Heart left ventricle (tissue), 16 donors: ENCODE data around the gene REPS2. TPM values are rescaled to one million over a fixed set of nuclear protein-coding genes. Genes with fewer than 3 reads are reported as not detected.

Experiments
- ATAC-seq, 4 donors: fragments of 200-7000 bp; cut with Tn5 transposase; one replicate each; pipeline ENCODE4 v1.9.1; 2020 to 2022; ENCODE audit warnings: moderate library complexity in 4 of 4, mild to moderate bottlenecking in 3 of 4, moderate number of reproducible peaks in 1 of 4
- DNase-seq, 5 donors: peaks; one replicate each; pipeline ENCODE4 v3.0.0-alpha.2; 2020
- H3K27ac ChIP-seq, 12 donors: fragments of 200-600 bp; sonication (generic) in 4 of 12; one replicate each; pipeline versions ENCODE4 v1.5.0 to v1.8.0; 2016 to 2022; ENCODE audit warnings: mild to moderate bottlenecking in 2 of 12
- H3K27me3 ChIP-seq, 9 donors: fragments of 200-600 bp; sonication (generic) in 2 of 9; one replicate each; pipeline versions ENCODE4 v1.5.1 to v1.8.0; 2016 to 2022; ENCODE audit warnings: mild to moderate bottlenecking in 3 of 9
- H3K36me3 ChIP-seq, 9 donors: fragments of 200-600 bp; sonication (generic) in 2 of 9; one replicate each; pipeline versions ENCODE4 v1.5.0 to v1.8.0; 2018 to 2022; ENCODE audit warnings: mild to moderate bottlenecking in 2 of 9
- H3K4me1 ChIP-seq, 12 donors: fragments of 200-600 bp; sonication (generic) in 4 of 12; one replicate each; pipeline versions ENCODE4 v1.5.0 to v1.8.0; 2016 to 2022; ENCODE audit warnings: mild to moderate bottlenecking in 3 of 12
- H3K4me3 ChIP-seq, 12 donors: fragments of 200-600 bp; sonication (generic) in 4 of 12; one replicate each; pipeline versions ENCODE4 v1.5.0 to v1.8.0; 2017 to 2022; ENCODE audit warnings: mild to moderate bottlenecking in 9 of 12, moderate library complexity in 4 of 12
- H3K9me3 ChIP-seq, 12 donors: fragments of 200-600 bp; sonication (generic) in 4 of 12; one replicate each; pipeline versions ENCODE4 v1.5.0 to v1.8.0; 2016 to 2022; ENCODE audit warnings: mild to moderate bottlenecking in 1 of 12
- POLR2A ChIP-seq, 2 donors: fragments of 450-650 bp; IDR thresholded peaks; one replicate each; pipeline ENCODE4 v1.6.1; 2017; ENCODE audit warnings: antibody characterized with exemption in 2 of 2, mild to moderate bottlenecking in 2 of 2, moderate library complexity in 2 of 2
- WGBS, 4 donors: extraction: QIAGEN DNeasy Blood & Tissue Kit in 2 of 4; methylation state at CpG; one replicate each; pipeline versions ENCODE4 v1.1.5 to v1.1.7; 2013 to 2018; 5-methylcytosine and 5-hydroxymethylcytosine counted together
- intact Hi-C, 10 donors: fragments of 100-400 bp; cut with DNase I; formaldehyde crosslinking; loops; one replicate each; pipeline versions ENCODE4 v1.11.1 to v1.14.2; 2022
- polyA plus RNA-seq, 2 donors: library from polyadenylated mRNA; stranded (reverse); fragments of 200-250 nt; gene quantifications; one replicate each; pipeline ENCODE4 v1.2.3, GENCODE V29; 2013
- total RNA-seq, 9 donors: library from RNA; depleted of rRNA in 2 of 9; stranded (reverse); fragments of >200 nt in 2 of 9; fragmentation: NEBNext Ultra II Directional in 3 of 9; extraction: Animal tissue kit (Norgen Biotek cat#: 25700) in 3 of 9; gene quantifications; one replicate each; pipeline versions ENCODE4 v1.1.0 to v1.2.4, GENCODE V29; 2016 to 2023
- TF ChIP-seq, protein P1 (sequence below), 12 donors: fragments of 200-600 bp; sonication (generic) in 4 of 12; IDR thresholded peaks; one replicate each; pipeline versions ENCODE4 v1.5.0 to v1.8.0; 2018 to 2022; ENCODE audit warnings: antibody characterized with exemption in 12 of 12, mild to moderate bottlenecking in 5 of 12
- donor health status: ischemic (EF 13 %, LVEDD 7.1; RV severe dilation, severe dysfunction).
- donor health status: healthy with polysubstance abuse.
- donor health status: DM: no; HTN: yes; CAD: no.
- donor health status: DM: no; HTN: no; CAD: no.
- donor health status: ischemic (EF 25% LVEDD 6.9; RV normal size, moderate dysfunction).
- donor health status: ischemic (EF 25% LVEDD 5.7; RV mildly dilated, moderate dysfunction).
- donor health status: healthy.
- donor health status: DM: yes; HTN: yes; CAD: no.
- donor health status: ischemic (EF 35%, LVEDD 5.7; RV mildly dilated, moderate dysfunction).
- donor health status: nonischemic (EF 11% LVEDD 7.7; RV severe dilation, severe dysfunction).
- donor health status: DM: yes; HTN: yes; CAD: no.
- donor health status: PGD.
- donor health status: ischemic (EF 29% LVEDD 5.4; RV normal size, mild dysfunction).
- donor health status: nonischemic (EF 23%, LVEDD 6.1; RV moderate dilation, normal function).

The REPS2 gene
- total and polyA plus RNA-seq, 11 donors = 0.89 to 11.9 (median 6.5) TPM

DNA sequence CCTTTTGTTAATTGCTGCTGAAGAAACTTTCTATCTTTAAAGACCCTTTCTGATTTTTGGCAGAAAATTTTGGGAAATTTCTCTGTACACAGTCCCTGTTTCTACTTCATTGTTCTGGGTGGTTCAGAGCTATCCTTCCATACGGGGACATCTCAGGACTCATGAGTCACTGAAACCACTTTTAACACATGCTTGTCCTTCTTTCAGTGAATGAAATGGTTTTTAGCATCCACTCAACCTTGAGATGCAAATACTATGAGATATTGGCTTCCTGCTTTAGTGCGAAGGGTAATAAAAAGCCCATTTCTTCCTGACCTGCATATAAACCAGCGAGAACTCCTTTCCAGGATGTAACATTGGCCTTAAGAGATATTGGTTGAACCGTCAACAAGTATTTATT lies 158.0 kb downstream of the REPS2 start:
- TF ChIP-seq, protein P1, sequence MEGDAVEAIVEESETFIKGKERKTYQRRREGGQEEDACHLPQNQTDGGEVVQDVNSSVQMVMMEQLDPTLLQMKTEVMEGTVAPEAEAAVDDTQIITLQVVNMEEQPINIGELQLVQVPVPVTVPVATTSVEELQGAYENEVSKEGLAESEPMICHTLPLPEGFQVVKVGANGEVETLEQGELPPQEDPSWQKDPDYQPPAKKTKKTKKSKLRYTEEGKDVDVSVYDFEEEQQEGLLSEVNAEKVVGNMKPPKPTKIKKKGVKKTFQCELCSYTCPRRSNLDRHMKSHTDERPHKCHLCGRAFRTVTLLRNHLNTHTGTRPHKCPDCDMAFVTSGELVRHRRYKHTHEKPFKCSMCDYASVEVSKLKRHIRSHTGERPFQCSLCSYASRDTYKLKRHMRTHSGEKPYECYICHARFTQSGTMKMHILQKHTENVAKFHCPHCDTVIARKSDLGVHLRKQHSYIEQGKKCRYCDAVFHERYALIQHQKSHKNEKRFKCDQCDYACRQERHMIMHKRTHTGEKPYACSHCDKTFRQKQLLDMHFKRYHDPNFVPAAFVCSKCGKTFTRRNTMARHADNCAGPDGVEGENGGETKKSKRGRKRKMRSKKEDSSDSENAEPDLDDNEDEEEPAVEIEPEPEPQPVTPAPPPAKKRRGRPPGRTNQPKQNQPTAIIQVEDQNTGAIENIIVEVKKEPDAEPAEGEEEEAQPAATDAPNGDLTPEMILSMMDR (IDR thresholded peaks at IDR 0.05) = no peak
- TF ChIP-seq POLR2A (IDR thresholded peaks at IDR 0.05) = no peak
- Histone ChIP-seq H3K27ac (no peak overlapping the region), H3K9me3 (no peaks in the 10 kb centered on the region), H3K36me3 (no peaks in the 10 kb centered on the region), H3K27me3 (peaks cover 0 to 19% (median 0%) of the 10 kb centered on the region in 9 donors), H3K4me1 (no peaks in the 10 kb centered on the region), H3K4me3 (no peak overlapping the region)
- 69 to 93% (median 78%) methylated on average over 4 of the region's 4 CpGs for WGBS, 4 donors
- no peak for DNase-seq
- ATAC-seq = no peak
- intact Hi-C loops = no loop called here

DNA sequence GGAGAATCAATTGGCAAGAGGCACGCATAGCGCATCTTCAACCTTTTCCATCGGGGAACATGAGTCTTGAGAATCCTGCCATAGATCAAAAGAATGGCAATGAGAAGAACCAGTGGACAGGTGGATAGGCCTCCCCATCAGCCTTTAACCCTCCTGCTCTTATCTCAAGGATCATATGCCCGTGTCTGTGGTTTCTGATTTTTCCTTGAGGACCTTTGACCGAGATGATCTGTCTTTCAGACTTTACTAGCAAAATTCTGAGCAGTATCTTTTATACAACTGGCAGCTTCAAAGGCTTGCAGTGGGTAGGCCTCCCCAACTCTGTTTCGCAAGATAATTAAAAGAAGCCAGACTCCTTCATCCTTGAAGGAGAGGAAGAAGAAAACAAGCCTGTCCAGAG lies 174.4 kb downstream of the REPS2 start:
- TF ChIP-seq POLR2A (IDR thresholded peaks at IDR 0.05) = no peak
- TF ChIP-seq, protein P1 (IDR thresholded peaks at IDR 0.05) = no peak
- peaks cover 0 to 6% (median 0%) of the 10 kb centered on the region in 12 donors for H3K9me3 ChIP-seq
- intact Hi-C loops = loop anchor here in 3 of 10 donors (10.0 kb wide), 2 partner anchors 564 to 574 kb away; no protein-coding TSS in a partner anchor
- WGBS, 4 donors = 83 to 91% (median 86%) methylated on average over 6 of the region's 6 CpGs
- H3K27ac ChIP-seq = no peak overlapping the region
- no peaks in the 10 kb centered on the region for H3K36me3 ChIP-seq
- peaks cover 0 to 3% (median 0%) of the 10 kb centered on the region in 9 donors for H3K27me3 ChIP-seq
- DNase-seq (no peak), ATAC-seq (no peak)
- H3K4me1 ChIP-seq = no peaks in the 10 kb centered on the region
- H3K4me3 ChIP-seq = no peak overlapping the region

DNA sequence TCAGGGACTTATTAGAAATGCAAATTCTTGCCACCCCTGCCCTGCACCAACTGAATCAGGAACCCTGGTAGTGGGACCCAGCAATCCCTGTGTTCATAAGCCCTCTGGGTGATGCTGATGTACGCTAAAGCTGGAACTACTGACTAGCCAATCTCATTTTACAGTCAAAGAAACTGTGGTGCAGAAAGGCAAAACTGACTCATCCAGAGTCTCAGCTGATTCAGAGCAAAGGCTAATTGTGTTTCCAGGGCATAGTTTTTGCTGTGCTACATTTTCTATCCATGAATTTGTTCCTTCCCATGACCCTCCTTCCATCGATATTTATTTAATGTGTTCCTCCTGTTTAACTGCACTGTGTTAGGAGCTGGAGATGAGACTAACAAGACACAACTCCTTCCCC lies 207.5 kb downstream of the REPS2 start:
- Histone ChIP-seq H3K4me1 (no peaks in the 10 kb centered on the region), H3K4me3 (no peak overlapping the region), H3K27me3 (no peaks in the 10 kb centered on the region), H3K9me3 (no peaks in the 10 kb centered on the region), H3K27ac (no peak overlapping the region), H3K36me3 (no peaks in the 10 kb centered on the region)
- ATAC-seq = no peak
- intact Hi-C loops = no loop called here
- 85 to 100% (median 98%) methylated on average over 2 of the region's 2 CpGs for WGBS, 4 donors
- DNase-seq = no peak
- TF ChIP-seq POLR2A (IDR thresholded peaks at IDR 0.05) = no peak
- TF ChIP-seq, protein P1 (IDR thresholded peaks at IDR 0.05) = no peak

DNA sequence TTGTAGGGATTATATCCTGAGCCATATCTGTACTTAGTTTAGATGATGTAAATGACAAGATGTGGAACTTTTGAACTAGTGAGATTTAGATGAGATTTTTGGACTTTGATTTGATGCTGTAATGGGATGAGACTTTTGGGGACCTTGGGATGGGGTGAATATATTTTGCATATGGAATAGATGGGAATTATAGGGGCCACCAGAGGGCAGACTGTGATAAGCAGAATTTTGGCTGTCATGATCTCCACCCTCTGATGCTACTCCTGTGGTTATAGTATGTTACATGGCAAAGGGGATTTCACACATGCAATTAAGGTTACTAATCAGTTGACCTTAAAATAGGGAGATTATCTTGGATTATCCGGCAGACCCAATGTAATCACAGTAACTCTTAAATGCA lies 214.5 kb downstream of the REPS2 start:
- ATAC-seq (no peak), DNase-seq (no peak)
- no peaks in the 10 kb centered on the region for H3K27me3 ChIP-seq
- H3K4me3 ChIP-seq = no peak overlapping the region
- intact Hi-C loops = no loop called here
- H3K9me3 ChIP-seq = peaks cover 0 to 51% (median 21%) of the 10 kb centered on the region in 12 donors
- WGBS, 4 donors = 86 to 97% (median 91%) methylated on average over 1 of the region's 1 CpG
- H3K36me3 ChIP-seq = no peaks in the 10 kb centered on the region
- H3K4me1 ChIP-seq = no peaks in the 10 kb centered on the region
- no peak for TF ChIP-seq POLR2A (IDR thresholded peaks at IDR 0.05)
- TF ChIP-seq, protein P1 (IDR thresholded peaks at IDR 0.05) = no peak
- H3K27ac ChIP-seq = no peak overlapping the region
